HK-2 (cell line): Measurements from ENCODE around the gene FAM135A.
A peak's percentile ranks its signal among the peaks of the same experiment; 100 is the strongest.
"Not testable (repeated sequence)": the region's sequence is repeated elsewhere in the genome, so short reads cannot be mapped to it uniquely, and the experiment has no call there.

ENCODE experiments used
- DNase-seq: peaks from one replicate; pipeline ENCODE4 v3.0.0-alpha.2; 2018; ENCODE audit not compliant: unreplicated experiment

The FAM135A gene

GRCh38 chr6:70396796-70397729 is 16.2 kb upstream of the FAM135A start:
- DNase-seq = no peak

GRCh38 chr6:70398783-70399728 is 14.3 kb upstream of the FAM135A start:
- peak; percentile 67 for DNase-seq

- no peak for DNase-seq
These were observed 8.7 kb upstream of the FAM135A start for GRCh38 chr6:70404658-70405057.

- DNase-seq = no peak
These were observed 4.1 kb upstream of the FAM135A start for GRCh38 chr6:70409216-70409615.

- no peak for DNase-seq
These were observed 1.6 kb upstream of the FAM135A start for GRCh38 chr6:70411542-70412251.

GRCh38 chr6:70412252-70413113 is 825 bp upstream of the FAM135A start:
- no peak for DNase-seq

- DNase-seq = peak; percentile 34
These were observed 735 bp downstream of the FAM135A start for GRCh38 chr6:70413992-70414494.

GRCh38 chr6:70414813-70415212 is 1.5 kb downstream of the FAM135A start:
- DNase-seq = no peak

- DNase-seq = no peak
These were observed 1.9 kb downstream of the FAM135A start for GRCh38 chr6:70415247-70415646.

- DNase-seq = no peak
These were observed 2.4 kb downstream of the FAM135A start for GRCh38 chr6:70415660-70416059.

GRCh38 chr6:70421509-70421908 is 8.2 kb downstream of the FAM135A start:
- no peak for DNase-seq

- DNase-seq = no peak
These were observed 10.2 kb downstream of the FAM135A start for GRCh38 chr6:70423189-70424134.

GRCh38 chr6:70424291-70424690 is 11.0 kb downstream of the FAM135A start:
- DNase-seq = no peak

GRCh38 chr6:70436320-70436719 is 23.0 kb downstream of the FAM135A start:
- no peak for DNase-seq

- DNase-seq = no peak
These were observed 31.7 kb downstream of the FAM135A start for GRCh38 chr6:70445001-70445400.

GRCh38 chr6:70447343-70448070 is 34.2 kb downstream of the FAM135A start:
- not testable (repeated sequence) for DNase-seq

- not testable (repeated sequence) for DNase-seq
These were observed 40.6 kb downstream of the FAM135A start for GRCh38 chr6:70453899-70454298.

- no peak for DNase-seq
These were observed 43.4 kb downstream of the FAM135A start for GRCh38 chr6:70456735-70457134.

GRCh38 chr6:70459235-70459634 is 45.9 kb downstream of the FAM135A start:
- no peak for DNase-seq
